HepG2 (cell line): Measurements from ENCODE around the gene RUNX2. TPM values are rescaled to one million over a fixed set of nuclear protein-coding genes. Genes with fewer than 3 reads are reported as not detected.
A peak's percentile ranks its signal among the peaks of the same experiment; 100 is the strongest.

Experiments used
- CENPX ChIP-seq: sonication (generic); formaldehyde crosslinking; IDR thresholded peaks from 2 replicates; pipeline ENCODE4 v1.9.0; 2021; ENCODE audit warnings: mild to moderate bottlenecking, missing genetic modification reagents, moderate library complexity
- CHD4 ChIP-seq: fragments of 200-600 bp; sonication (generic); IDR thresholded peaks from 2 replicates; pipeline ENCODE4 v1.7.0; 2017; ENCODE audit warnings: mild to moderate bottlenecking, low read length, borderline replicate concordance
- HOMEZ ChIP-seq: IDR thresholded peaks from 2 replicates; pipeline ENCODE4 v1.6.1; 2016; ENCODE audit warnings: low read depth
- HOXD1 ChIP-seq: sonication (generic); formaldehyde crosslinking; IDR thresholded peaks from 2 replicates; pipeline ENCODE4 v1.5.0; 2020; ENCODE audit warnings: missing genetic modification reagents
- IRF2 ChIP-seq: IDR thresholded peaks from 2 replicates; pipeline ENCODE4 v1.6.1; 2018; ENCODE audit warnings: missing genetic modification reagents, missing compliant biosample characterization
- KMT2B ChIP-seq: IDR thresholded peaks from 2 replicates; pipeline ENCODE4 v1.6.1; 2016; ENCODE audit warnings: missing genetic modification reagents, missing compliant biosample characterization
- MAFK ChIP-seq, 2 experiments: IDR thresholded peaks in 1 of 2; conservative IDR thresholded peaks in 1 of 2; 2 replicates each; pipeline ENCODE4 v1.6.1; 2011; ENCODE audit warnings: improper control_type of control experiment in 2 of 2, low read length in 2 of 2
- NCOA5 ChIP-seq: sonication (generic); formaldehyde crosslinking; IDR thresholded peaks from 2 replicates; pipeline ENCODE4 v1.4.0; 2020; ENCODE audit warnings: missing genetic modification reagents
- PITX1 ChIP-seq: sonication (generic); formaldehyde crosslinking; IDR thresholded peaks from 2 replicates; pipeline ENCODE4 v1.5.1; 2020; ENCODE audit warnings: mild to moderate bottlenecking, missing genetic modification reagents
- ZNF17 ChIP-seq: sonication (generic); formaldehyde crosslinking; IDR thresholded peaks from 2 replicates; pipeline ENCODE4 v1.5.0; 2020; ENCODE audit warnings: mild to moderate bottlenecking, missing genetic modification reagents
- ZNF337 ChIP-seq: sonication (generic); formaldehyde crosslinking; IDR thresholded peaks from 2 replicates; pipeline ENCODE4 v1.5.1; 2020; ENCODE audit warnings: missing genetic modification reagents, low read depth, mild to moderate bottlenecking, borderline replicate concordance
- ZNF776 ChIP-seq: sonication (generic); formaldehyde crosslinking; IDR thresholded peaks from 2 replicates; pipeline ENCODE4 v1.4.0; 2020; ENCODE audit warnings: mild to moderate bottlenecking, missing genetic modification reagents
- ZNF816 ChIP-seq: sonication (generic); formaldehyde crosslinking; IDR thresholded peaks from 2 replicates; pipeline ENCODE4 v1.8.0; 2022; ENCODE audit warnings: missing genetic modification reagents, mild to moderate bottlenecking, borderline replicate concordance
- polyA plus RNA-seq, 8 experiments: library from polyadenylated mRNA; depleted of rRNA in 3 of 8; stranded (reverse) in 7 of 8; unstranded in 1 of 8; fragments of >200 nt; fragmentation: Illumina TruSeq in 4 of 8; extraction: Trizol in 4 of 8; gene quantifications; 2 replicates each; pipeline versions ENCODE4 v1.2.1 to v1.2.3, GENCODE V29; 2011 to 2016; ENCODE audit warnings: low read depth in 4 of 8, missing spikeins in 1 of 8, mixed read lengths in 1 of 8; ENCODE audit not compliant: insufficient read depth in 1 of 8
- total RNA-seq, 5 experiments: library from RNA; depleted of rRNA; stranded (reverse); fragments of >200 nt; fragmentation: Illumina TruSeq; extraction: Trizol; gene quantifications; 2 replicates each; pipeline ENCODE4 v1.2.3, GENCODE V29; 2016; ENCODE audit warnings: low read depth in 1 of 5
- TF ChIP-seq, protein P1 (sequence below): sonication (generic); formaldehyde crosslinking; IDR thresholded peaks from 2 replicates; pipeline ENCODE4 v1.9.0; 2022; ENCODE audit warnings: missing genetic modification reagents, mild to moderate bottlenecking, borderline replicate concordance
- TF ChIP-seq, protein P2 (sequence below): sonication (generic); formaldehyde crosslinking; IDR thresholded peaks from 2 replicates; pipeline ENCODE4 v1.4.0; 2020; ENCODE audit warnings: missing genetic modification reagents, mild to moderate bottlenecking, borderline replicate concordance
- TF ChIP-seq, protein P3 (sequence below), 2 experiments: fragments of 450-650 bp in 1 of 2; sonication (generic) in 1 of 2; formaldehyde crosslinking; IDR thresholded peaks; 2 replicates each; pipeline versions ENCODE4 v1.5.0 to v1.8.0; 2020 to 2022; ENCODE audit warnings: mild to moderate bottlenecking in 1 of 2, missing genetic modification reagents in 1 of 2
- TF ChIP-seq, protein P4 (sequence below): sonication (generic); formaldehyde crosslinking; IDR thresholded peaks from 2 replicates; pipeline ENCODE4 v1.4.0; 2020; ENCODE audit warnings: missing genetic modification reagents
- TF ChIP-seq, protein P5 (sequence below): sonication (generic); formaldehyde crosslinking; IDR thresholded peaks from 2 replicates; pipeline ENCODE4 v1.5.1; 2020; ENCODE audit warnings: missing genetic modification reagents, mild to moderate bottlenecking, borderline replicate concordance

RUNX2 gene
- total and polyA plus RNA-seq, 2 of the 13 experiments (the other 11 are each of a cell fraction or from before 2014, with no cell fraction given): not detected

- TF ChIP-seq HOXD1 (CRISPR knock-in tag) (0 out of 2 replicates have a peak, but pooled peaks have one; percentile 47), MAFK (conservative IDR thresholded peaks at IDR 0.05 in 1 of 2, IDR thresholded peaks at IDR 0.05 in 1 of 2; ENCODE audit: low read length in 2 of 2) (no peak), HOMEZ (CRISPR knock-in tag) (peak; percentile 92), KMT2B (CRISPR knock-in tag) (peak; percentile 77), ZNF816 (CRISPR knock-in tag) (no peak), CHD4 (peak; percentile 43; the same call in 1 of the 2 replicates), IRF2 (CRISPR knock-in tag) (peak; percentile 83), ZNF337 (CRISPR knock-in tag) (no peak), ZNF17 (CRISPR knock-in tag) (no peak), PITX1 (CRISPR knock-in tag) (peak; percentile 60; the same call in 1 of the 2 replicates), NCOA5 (CRISPR knock-in tag) (0 out of 2 replicates have a peak, but pooled peaks have one; percentile 42), ZNF776 (CRISPR knock-in tag) (peak; percentile 85; the same call in 1 of the 2 replicates), CENPX (CRISPR knock-in tag) (no peak)
- TF ChIP-seq, protein P1, sequence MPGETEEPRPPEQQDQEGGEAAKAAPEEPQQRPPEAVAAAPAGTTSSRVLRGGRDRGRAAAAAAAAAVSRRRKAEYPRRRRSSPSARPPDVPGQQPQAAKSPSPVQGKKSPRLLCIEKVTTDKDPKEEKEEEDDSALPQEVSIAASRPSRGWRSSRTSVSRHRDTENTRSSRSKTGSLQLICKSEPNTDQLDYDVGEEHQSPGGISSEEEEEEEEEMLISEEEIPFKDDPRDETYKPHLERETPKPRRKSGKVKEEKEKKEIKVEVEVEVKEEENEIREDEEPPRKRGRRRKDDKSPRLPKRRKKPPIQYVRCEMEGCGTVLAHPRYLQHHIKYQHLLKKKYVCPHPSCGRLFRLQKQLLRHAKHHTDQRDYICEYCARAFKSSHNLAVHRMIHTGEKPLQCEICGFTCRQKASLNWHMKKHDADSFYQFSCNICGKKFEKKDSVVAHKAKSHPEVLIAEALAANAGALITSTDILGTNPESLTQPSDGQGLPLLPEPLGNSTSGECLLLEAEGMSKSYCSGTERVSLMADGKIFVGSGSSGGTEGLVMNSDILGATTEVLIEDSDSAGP (CRISPR knock-in tag): peak; percentile 87; the same call in 1 of the 2 replicates
- TF ChIP-seq, protein P2, sequence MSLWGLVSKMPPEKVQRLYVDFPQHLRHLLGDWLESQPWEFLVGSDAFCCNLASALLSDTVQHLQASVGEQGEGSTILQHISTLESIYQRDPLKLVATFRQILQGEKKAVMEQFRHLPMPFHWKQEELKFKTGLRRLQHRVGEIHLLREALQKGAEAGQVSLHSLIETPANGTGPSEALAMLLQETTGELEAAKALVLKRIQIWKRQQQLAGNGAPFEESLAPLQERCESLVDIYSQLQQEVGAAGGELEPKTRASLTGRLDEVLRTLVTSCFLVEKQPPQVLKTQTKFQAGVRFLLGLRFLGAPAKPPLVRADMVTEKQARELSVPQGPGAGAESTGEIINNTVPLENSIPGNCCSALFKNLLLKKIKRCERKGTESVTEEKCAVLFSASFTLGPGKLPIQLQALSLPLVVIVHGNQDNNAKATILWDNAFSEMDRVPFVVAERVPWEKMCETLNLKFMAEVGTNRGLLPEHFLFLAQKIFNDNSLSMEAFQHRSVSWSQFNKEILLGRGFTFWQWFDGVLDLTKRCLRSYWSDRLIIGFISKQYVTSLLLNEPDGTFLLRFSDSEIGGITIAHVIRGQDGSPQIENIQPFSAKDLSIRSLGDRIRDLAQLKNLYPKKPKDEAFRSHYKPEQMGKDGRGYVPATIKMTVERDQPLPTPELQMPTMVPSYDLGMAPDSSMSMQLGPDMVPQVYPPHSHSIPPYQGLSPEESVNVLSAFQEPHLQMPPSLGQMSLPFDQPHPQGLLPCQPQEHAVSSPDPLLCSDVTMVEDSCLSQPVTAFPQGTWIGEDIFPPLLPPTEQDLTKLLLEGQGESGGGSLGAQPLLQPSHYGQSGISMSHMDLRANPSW (CRISPR knock-in tag): no peak
- TF ChIP-seq, protein P3, sequence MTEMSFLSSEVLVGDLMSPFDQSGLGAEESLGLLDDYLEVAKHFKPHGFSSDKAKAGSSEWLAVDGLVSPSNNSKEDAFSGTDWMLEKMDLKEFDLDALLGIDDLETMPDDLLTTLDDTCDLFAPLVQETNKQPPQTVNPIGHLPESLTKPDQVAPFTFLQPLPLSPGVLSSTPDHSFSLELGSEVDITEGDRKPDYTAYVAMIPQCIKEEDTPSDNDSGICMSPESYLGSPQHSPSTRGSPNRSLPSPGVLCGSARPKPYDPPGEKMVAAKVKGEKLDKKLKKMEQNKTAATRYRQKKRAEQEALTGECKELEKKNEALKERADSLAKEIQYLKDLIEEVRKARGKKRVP (CRISPR knock-in tag; IDR thresholded peaks at IDR 0.05): peak in 1 of 2 experiments; percentile 69; a peak in 1 of 4 replicates
- TF ChIP-seq, protein P4, sequence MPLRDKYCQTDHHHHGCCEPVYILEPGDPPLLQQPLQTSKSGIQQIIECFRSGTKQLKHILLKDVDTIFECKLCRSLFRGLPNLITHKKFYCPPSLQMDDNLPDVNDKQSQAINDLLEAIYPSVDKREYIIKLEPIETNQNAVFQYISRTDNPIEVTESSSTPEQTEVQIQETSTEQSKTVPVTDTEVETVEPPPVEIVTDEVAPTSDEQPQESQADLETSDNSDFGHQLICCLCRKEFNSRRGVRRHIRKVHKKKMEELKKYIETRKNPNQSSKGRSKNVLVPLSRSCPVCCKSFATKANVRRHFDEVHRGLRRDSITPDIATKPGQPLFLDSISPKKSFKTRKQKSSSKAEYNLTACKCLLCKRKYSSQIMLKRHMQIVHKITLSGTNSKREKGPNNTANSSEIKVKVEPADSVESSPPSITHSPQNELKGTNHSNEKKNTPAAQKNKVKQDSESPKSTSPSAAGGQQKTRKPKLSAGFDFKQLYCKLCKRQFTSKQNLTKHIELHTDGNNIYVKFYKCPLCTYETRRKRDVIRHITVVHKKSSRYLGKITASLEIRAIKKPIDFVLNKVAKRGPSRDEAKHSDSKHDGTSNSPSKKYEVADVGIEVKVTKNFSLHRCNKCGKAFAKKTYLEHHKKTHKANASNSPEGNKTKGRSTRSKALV (CRISPR knock-in tag): no peak
- TF ChIP-seq, protein P5, sequence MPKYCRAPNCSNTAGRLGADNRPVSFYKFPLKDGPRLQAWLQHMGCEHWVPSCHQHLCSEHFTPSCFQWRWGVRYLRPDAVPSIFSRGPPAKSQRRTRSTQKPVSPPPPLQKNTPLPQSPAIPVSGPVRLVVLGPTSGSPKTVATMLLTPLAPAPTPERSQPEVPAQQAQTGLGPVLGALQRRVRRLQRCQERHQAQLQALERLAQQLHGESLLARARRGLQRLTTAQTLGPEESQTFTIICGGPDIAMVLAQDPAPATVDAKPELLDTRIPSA: peak; percentile 53; the same call in 1 of the 2 replicates
Measured at GRCh38 chr6:45377554-45378333, 49.6 kb downstream of the RUNX2 start, which contains the start of gene SUPT3H (continued).
